ENCODE data around the gene VCL.

- TF ChIP-seq CTCF (conservative IDR thresholded peaks at IDR 0.05 in 1 of 2, IDR thresholded peaks at IDR 0.05 in 1 of 2; ENCODE audit: extremely low read depth in 1 of 2, insufficient read depth in 1 of 2, low read depth in 1 of 2, low read length in 2 of 2): no peak
- no peak for TF ChIP-seq EZH2 (IDR thresholded peaks at IDR 0.05; ENCODE audit: borderline replicate concordance, low read length)
Observed at GRCh38 chr10:73968098-73968521, 29.8 kb upstream of the VCL start.
